Adrenal gland (tissue), 5 donors: ENCODE results near the gene VSIG2.

ENCODE experiments used
- POLR2A ChIP-seq, 2 donors: fragments of 450-650 bp; IDR thresholded peaks; one replicate each; pipeline ENCODE4 v1.6.1; 2017; ENCODE audit warnings: antibody characterized with exemption in 2 of 2, mild to moderate bottlenecking in 2 of 2, moderate library complexity in 1 of 2
- TF ChIP-seq, protein P1 (sequence below), 6 experiments: fragments of 450-650 bp in 4 of 6; fragments of 200-600 bp in 2 of 6; sonication (generic) in 1 of 6; IDR thresholded peaks; 1 replicate in 5 of 6; 2 replicates in 1 of 6; pipeline versions ENCODE4 v1.5.1 to v1.8.0; 2016 to 2021; ENCODE audit warnings: antibody characterized with exemption in 6 of 6, mild to moderate bottlenecking in 2 of 6, moderate library complexity in 1 of 6
- donor health status: DM: no; HTN: no; CAD: no.

DNA sequence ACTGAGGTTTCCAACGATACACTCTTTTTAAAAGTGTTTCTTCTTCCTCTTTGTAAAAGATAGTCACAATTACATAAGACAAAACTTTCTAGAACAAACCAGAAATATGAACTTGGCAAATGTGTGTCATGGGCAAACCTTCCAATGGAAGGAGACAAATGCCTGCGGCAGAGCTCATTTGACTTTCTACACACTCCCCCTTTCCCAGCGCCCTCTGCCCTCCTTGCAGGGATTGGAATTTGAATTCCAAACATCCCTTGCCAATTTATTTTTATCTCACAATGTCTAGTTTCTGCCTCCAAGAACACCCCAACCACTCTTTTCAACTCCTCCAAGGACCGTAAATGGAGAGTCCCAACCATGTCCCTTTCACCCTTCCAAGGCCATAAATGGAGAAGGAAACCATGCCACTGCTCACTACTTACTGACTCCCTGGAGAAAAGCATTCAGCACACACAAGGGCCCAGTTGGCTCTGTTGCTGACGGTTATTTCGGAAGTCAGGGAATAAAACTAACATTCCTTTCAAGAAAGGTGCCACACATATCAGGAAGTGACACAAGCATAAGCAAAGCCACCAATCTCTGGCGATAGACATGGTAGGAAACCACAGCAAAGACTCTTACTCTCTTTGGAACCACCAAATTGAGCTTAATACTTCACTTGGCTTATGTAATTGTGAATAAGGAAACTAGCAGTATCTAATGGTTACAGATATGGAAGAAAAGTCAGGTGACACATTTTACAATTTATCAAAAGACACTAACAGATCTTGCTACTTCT, 25.0 kb upstream of the VSIG2 start:
- TF ChIP-seq, protein P1, sequence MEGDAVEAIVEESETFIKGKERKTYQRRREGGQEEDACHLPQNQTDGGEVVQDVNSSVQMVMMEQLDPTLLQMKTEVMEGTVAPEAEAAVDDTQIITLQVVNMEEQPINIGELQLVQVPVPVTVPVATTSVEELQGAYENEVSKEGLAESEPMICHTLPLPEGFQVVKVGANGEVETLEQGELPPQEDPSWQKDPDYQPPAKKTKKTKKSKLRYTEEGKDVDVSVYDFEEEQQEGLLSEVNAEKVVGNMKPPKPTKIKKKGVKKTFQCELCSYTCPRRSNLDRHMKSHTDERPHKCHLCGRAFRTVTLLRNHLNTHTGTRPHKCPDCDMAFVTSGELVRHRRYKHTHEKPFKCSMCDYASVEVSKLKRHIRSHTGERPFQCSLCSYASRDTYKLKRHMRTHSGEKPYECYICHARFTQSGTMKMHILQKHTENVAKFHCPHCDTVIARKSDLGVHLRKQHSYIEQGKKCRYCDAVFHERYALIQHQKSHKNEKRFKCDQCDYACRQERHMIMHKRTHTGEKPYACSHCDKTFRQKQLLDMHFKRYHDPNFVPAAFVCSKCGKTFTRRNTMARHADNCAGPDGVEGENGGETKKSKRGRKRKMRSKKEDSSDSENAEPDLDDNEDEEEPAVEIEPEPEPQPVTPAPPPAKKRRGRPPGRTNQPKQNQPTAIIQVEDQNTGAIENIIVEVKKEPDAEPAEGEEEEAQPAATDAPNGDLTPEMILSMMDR (IDR thresholded peaks at IDR 0.05) = no peak
- no peak for TF ChIP-seq POLR2A (IDR thresholded peaks at IDR 0.05)
